ENCODE measurements around the gene ANKRD27.

DNA sequence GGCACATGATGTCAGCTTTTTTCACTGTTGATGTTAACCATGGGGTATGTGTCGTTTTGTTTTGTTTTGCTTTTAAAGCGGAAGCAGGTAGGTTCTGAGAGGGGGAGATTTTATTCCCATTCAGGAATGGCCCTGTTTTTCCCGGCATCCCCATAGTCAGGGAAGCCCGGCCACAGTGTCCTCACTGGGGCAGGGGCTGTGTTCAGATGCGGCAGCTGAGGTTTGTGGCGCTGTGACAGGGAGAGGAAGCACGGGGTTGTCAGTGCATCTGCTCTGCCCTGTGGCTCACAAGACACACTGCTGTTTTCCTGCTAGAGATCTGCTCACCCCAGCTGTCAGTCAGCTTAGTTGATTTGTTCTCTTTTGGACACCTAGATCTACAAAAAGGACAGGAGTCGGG, 27.6 kb downstream of the ANKRD27 start:
- TF ChIP-seq BACH2 (CRISPR knock-in tag; IDR thresholded peaks at IDR 0.05; ENCODE audit: borderline replicate concordance) (no peak), RARB (CRISPR knock-in tag; IDR thresholded peaks at IDR 0.05) (no peak), ZFP3 (CRISPR knock-in tag; IDR thresholded peaks at IDR 0.05) (no peak), TOX (CRISPR knock-in tag; IDR thresholded peaks at IDR 0.05; ENCODE audit: borderline replicate concordance) (no peak), ISL1 (CRISPR knock-in tag; IDR thresholded peaks at IDR 0.05) (no peak)
- TF ChIP-seq, protein P1, sequence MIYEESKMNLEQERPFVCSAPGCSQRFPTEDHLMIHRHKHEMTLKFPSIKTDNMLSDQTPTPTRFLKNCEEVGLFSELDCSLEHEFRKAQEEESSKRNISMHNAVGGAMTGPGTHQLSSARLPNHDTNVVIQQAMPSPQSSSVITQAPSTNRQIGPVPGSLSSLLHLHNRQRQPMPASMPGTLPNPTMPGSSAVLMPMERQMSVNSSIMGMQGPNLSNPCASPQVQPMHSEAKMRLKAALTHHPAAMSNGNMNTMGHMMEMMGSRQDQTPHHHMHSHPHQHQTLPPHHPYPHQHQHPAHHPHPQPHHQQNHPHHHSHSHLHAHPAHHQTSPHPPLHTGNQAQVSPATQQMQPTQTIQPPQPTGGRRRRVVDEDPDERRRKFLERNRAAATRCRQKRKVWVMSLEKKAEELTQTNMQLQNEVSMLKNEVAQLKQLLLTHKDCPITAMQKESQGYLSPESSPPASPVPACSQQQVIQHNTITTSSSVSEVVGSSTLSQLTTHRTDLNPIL (CRISPR knock-in tag; IDR thresholded peaks at IDR 0.05; ENCODE audit: low read depth) = no peak
- TF ChIP-seq, protein P2, sequence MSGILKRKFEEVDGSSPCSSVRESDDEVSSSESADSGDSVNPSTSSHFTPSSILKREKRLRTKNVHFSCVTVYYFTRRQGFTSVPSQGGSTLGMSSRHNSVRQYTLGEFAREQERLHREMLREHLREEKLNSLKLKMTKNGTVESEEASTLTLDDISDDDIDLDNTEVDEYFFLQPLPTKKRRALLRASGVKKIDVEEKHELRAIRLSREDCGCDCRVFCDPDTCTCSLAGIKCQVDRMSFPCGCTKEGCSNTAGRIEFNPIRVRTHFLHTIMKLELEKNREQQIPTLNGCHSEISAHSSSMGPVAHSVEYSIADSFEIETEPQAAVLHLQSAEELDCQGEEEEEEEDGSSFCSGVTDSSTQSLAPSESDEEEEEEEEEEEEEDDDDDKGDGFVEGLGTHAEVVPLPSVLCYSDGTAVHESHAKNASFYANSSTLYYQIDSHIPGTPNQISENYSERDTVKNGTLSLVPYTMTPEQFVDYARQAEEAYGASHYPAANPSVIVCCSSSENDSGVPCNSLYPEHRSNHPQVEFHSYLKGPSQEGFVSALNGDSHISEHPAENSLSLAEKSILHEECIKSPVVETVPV (CRISPR knock-in tag; IDR thresholded peaks at IDR 0.05) = no peak
